Calu3 (cell line): ENCODE data around the gene DNTT. TPM values are rescaled to one million over a fixed set of nuclear protein-coding genes. Genes with fewer than 3 reads are reported as not detected.
A peak's percentile ranks its signal among the peaks of the same experiment; 100 is the strongest.

Experiments
- BruUV-seq: library from RNA; stranded (reverse); fragments of 400-500 nt; replicated peaks from 2 replicates; lab custom pipeline; 2021; lab: Mats Ljungman, UMichigan
- CTCF ChIA-PET: fragments of 300-600 bp; sonication (Branson Sonifier 250); formaldehyde crosslinking; loops from one replicate; lab custom pipeline; 2022; ENCODE audit warnings: antibody characterized with exemption; lab: Charles Lee
- DNase-seq: peaks from one replicate; pipeline ENCODE4 v3.0.0; 2022
- H3K27ac Mint-ChIP-seq: one replicate; pipeline ENCODE4 v1.8.0; 2022; ENCODE audit warnings: mixed read lengths; ENCODE audit not compliant: unreplicated experiment
- H3K27me3 Mint-ChIP-seq: one replicate; pipeline ENCODE4 v1.8.0; 2022; ENCODE audit warnings: mixed read lengths; ENCODE audit not compliant: unreplicated experiment
- H3K36me3 Mint-ChIP-seq: one replicate; pipeline ENCODE4 v1.8.0; 2022; ENCODE audit warnings: mild to moderate bottlenecking, moderate library complexity, mixed read lengths; ENCODE audit not compliant: insufficient read depth, unreplicated experiment
- H3K4me1 Mint-ChIP-seq: one replicate; pipeline ENCODE4 v1.8.0; 2022; ENCODE audit warnings: mild to moderate bottlenecking, low read depth, mixed read lengths; ENCODE audit not compliant: unreplicated experiment
- H3K4me3 Mint-ChIP-seq: one replicate; pipeline ENCODE4 v1.8.0; 2022; ENCODE audit warnings: mild to moderate bottlenecking, low read depth, moderate library complexity, mixed read lengths; ENCODE audit not compliant: unreplicated experiment
- H3K9me3 Mint-ChIP-seq: one replicate; pipeline ENCODE4 v1.8.0; 2022; ENCODE audit warnings: low read depth, mixed read lengths; ENCODE audit not compliant: unreplicated experiment
- intact Hi-C: fragments of 100-400 bp; cut with micrococcal nuclease; formaldehyde crosslinking; loops from one replicate; pipeline ENCODE4 v1.10.0; 2022; ENCODE audit not compliant: unreplicated experiment
- total RNA-seq: library from RNA; stranded (reverse); gene quantifications from 2 replicates; pipeline ENCODE4 v1.2.3, GENCODE V29; 2022
- TF ChIP-seq, protein P1 (sequence below): fragments of 200-600 bp; IDR thresholded peaks from one replicate; pipeline ENCODE4 v1.8.0; 2022; ENCODE audit warnings: antibody characterized with exemption; ENCODE audit not compliant: unreplicated experiment

Gene DNTT
- total RNA-seq, 1 experiment from 2014 or later: not detected

DNA sequence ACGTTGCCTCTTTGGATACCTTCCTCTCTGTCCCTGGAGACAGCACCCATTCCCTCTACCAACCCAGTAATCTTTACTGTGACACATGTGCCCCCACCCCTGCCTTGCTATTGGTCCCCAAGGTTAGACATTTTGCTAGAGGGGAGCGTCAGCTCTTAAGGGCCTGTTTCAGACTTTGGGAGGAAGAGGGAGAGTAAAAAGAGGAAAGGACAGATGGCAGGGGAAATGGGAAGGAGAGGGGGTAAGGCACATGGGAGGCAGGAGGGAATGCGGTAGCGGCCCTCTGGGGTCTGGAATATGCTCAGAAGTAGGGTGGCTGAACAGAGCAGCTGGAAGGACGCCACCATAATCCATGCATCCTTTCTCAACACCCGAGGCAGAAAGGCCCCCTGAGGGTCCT lies 45.1 kb upstream of the DNTT start:
- TF ChIP-seq, protein P1, sequence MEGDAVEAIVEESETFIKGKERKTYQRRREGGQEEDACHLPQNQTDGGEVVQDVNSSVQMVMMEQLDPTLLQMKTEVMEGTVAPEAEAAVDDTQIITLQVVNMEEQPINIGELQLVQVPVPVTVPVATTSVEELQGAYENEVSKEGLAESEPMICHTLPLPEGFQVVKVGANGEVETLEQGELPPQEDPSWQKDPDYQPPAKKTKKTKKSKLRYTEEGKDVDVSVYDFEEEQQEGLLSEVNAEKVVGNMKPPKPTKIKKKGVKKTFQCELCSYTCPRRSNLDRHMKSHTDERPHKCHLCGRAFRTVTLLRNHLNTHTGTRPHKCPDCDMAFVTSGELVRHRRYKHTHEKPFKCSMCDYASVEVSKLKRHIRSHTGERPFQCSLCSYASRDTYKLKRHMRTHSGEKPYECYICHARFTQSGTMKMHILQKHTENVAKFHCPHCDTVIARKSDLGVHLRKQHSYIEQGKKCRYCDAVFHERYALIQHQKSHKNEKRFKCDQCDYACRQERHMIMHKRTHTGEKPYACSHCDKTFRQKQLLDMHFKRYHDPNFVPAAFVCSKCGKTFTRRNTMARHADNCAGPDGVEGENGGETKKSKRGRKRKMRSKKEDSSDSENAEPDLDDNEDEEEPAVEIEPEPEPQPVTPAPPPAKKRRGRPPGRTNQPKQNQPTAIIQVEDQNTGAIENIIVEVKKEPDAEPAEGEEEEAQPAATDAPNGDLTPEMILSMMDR: no peak
- H3K27me3 Mint-ChIP-seq: no peaks in the 10 kb centered on the region
- H3K36me3 Mint-ChIP-seq: no peaks in the 10 kb centered on the region
- BruUV-seq: no TSS peak
- intact Hi-C loops: no loop called here
- H3K4me3 Mint-ChIP-seq: no peak overlapping the region
- H3K4me1 Mint-ChIP-seq: peaks cover 29% of the 10 kb centered on the region
- H3K9me3 Mint-ChIP-seq: no peaks in the 10 kb centered on the region
- DNase-seq: no peak
- CTCF ChIA-PET: interaction anchor here (0.9 kb wide), 1 partner anchor 29 kb away, joined by 3 read pairs; no protein-coding TSS in a partner anchor
- no peak overlapping the region for H3K27ac Mint-ChIP-seq

DNA sequence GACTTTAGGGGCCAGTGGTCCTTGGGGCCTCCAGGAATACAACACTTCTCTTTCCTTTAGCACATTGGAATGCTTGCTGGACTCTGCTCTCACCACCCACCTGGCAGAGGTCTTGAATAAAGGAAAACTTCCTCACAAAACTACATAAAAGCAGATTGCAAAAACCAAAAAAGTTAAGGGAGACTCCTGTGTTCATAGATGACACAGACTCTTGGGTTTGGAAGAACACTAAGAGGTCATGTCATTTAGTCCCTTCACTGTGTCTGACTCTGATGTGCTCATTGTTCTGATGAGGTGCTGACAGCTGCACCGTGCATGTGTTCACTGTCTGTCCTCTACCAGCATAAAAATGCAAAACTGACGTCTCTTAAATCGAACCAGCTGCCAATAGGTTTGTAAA lies 44.2 kb upstream of the DNTT start:
- H3K4me1 Mint-ChIP-seq: peaks cover 29% of the 10 kb centered on the region
- intact Hi-C loops: no loop called here
- no peak for DNase-seq
- H3K36me3 Mint-ChIP-seq: no peaks in the 10 kb centered on the region
- H3K27me3 Mint-ChIP-seq: no peaks in the 10 kb centered on the region
- CTCF ChIA-PET: no interaction called here
- TF ChIP-seq, protein P1: no peak
- no peaks in the 10 kb centered on the region for H3K9me3 Mint-ChIP-seq
- no peak overlapping the region for H3K4me3 Mint-ChIP-seq
- no TSS peak for BruUV-seq
- H3K27ac Mint-ChIP-seq: no peak overlapping the region

DNA sequence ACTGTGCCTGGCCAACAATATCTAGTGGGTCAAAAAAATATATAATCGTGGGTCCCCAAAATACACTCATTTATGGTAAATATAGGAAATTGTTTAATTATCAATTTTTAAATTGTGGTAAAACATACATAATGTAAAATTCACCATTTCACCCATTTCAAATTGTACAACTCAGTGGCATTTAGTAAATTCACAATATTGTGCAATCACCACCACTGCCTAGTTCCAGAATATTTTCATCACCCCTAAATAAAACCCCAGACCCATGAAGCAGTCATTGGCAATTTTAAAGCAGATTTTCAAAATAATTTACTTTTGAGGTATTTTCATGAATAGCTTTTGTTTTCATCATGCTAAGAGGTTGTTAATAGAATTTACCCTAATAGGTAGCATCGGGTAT lies 43.1 kb upstream of the DNTT start:
- no TSS peak for BruUV-seq
- Mint-ChIP-seq H3K4me1 (peaks cover 34% of the 10 kb centered on the region), H3K9me3 (no peaks in the 10 kb centered on the region), H3K36me3 (no peaks in the 10 kb centered on the region), H3K27ac (no peak overlapping the region), H3K4me3 (no peak overlapping the region), H3K27me3 (no peaks in the 10 kb centered on the region)
- CTCF ChIA-PET: interaction anchor here (0.6 to 1.4 kb wide), 2 partner anchors 19 to 32 kb away, joined by 3 to 4 read pairs; no protein-coding TSS in a partner anchor
- intact Hi-C loops: no loop called here
- TF ChIP-seq, protein P1: no peak
- DNase-seq: no peak

DNA sequence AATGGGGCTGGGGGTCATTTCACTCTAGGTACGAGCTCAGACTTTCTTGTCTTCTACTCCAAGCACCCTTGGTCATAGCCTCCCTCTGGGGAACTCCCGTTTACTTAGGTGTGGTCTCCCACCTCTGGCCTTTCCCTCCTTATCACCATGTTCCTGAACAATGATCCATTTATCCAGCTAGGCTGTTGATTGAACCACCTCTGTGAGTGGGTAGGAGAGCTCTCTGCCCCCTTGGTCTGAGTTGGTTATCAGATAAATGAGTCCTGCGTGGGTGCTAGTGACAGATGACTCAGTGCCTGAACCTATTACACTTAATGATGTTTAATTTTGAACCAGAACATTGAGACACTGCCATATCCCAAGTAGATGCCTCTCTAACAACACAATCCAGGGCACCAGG lies 42.3 kb upstream of the DNTT start:
- DNase-seq: peak; percentile 41
- intact Hi-C loops: no loop called here
- Mint-ChIP-seq H3K9me3 (no peaks in the 10 kb centered on the region), H3K36me3 (no peaks in the 10 kb centered on the region), H3K27ac (no peak overlapping the region), H3K27me3 (no peaks in the 10 kb centered on the region), H3K4me1 (peaks cover 37% of the 10 kb centered on the region), H3K4me3 (no peak overlapping the region)
- CTCF ChIA-PET: interaction anchor here (0.6 to 1.4 kb wide), 4 partner anchors 18 to 948 kb away, joined by 3 to 4 read pairs (median 3); no protein-coding TSS in a partner anchor
- TF ChIP-seq, protein P1: no peak
- no TSS peak for BruUV-seq
